ENCODE measurements around the gene ACACB.

Gene ACACB

DNA sequence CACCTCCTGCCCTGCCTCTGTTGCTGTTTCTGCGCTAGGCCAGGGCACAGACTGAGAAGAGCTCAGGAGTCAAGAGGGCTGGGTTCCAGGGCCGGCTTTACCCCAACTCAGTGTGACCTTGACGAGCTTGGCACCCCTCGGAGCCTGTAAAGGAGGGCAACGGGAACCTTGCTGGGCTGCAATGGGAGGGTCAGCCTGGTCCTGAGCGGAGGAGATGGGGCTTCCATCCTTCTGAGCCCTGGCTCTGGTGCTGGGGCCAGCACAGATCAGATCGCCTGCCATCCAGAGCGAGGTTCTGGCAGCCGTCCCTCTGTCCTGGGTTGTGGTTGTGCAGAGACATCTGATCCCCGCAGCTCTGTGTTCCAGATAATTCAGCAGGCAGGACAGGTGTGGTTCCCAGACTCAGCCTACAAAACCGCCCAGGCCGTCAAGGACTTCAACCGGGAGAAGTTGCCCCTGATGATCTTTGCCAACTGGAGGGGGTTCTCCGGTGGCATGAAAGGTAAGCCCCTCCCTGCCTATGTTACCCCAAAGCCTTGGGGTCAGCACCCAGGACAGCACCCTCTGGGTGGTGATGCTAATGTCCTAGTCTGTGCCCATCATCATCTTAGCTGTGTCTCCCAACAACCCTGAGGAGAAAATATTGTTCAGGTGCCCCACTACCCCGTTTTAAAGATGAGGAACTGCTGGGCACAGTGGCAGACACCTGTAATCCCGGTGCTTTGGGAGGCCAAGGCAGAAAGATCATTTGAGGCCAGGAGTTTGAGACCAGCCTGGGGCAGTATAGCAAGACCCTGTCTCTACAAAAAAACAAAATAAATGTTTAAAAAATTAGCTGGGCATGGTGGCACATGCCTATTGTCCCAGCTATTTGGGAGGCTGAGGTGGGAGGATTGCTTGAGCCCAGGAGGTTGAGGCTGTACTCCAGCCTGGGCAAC lies 142.5 kb downstream of the ACACB start:
- no peak for DNase-seq

DNA sequence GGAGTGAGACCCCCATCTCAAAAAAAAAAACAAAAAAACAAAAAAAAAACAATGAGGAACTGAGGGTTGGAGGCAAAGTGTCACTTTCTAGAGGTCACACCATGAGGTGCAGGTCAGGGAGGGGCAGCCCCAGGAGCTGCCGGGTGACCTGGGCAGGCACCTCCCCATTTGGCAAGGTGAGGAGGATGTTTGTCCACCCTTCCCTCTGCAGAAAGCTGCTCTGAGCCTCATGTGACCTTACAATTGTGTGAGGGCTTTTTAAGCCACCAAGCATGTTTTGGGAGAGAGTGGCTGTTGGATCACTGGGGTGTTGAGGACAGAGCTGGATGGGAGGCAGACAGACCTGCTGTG lies 143.1 kb downstream of the ACACB start:
- DNase-seq, result no peak

DNA sequence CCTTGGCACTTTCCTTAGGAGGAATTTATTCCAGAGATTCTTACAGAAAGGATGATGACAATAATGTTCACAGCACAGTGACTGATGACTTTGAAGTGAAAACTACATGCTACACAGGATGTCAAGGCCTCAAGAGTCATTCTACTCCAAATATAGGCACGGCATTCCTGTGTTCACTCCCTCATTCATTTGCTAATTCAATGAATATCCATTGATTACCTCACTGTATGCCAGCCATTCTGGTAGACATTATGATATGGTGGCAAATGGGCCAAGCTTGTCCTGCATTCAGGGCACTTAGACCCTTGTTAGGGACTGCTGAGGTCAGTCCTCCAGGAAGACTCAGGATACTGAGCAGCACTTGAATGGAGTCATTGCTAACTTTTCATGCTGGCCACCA lies 144.7 kb downstream of the ACACB start:
- DNase-seq, result no peak

DNA sequence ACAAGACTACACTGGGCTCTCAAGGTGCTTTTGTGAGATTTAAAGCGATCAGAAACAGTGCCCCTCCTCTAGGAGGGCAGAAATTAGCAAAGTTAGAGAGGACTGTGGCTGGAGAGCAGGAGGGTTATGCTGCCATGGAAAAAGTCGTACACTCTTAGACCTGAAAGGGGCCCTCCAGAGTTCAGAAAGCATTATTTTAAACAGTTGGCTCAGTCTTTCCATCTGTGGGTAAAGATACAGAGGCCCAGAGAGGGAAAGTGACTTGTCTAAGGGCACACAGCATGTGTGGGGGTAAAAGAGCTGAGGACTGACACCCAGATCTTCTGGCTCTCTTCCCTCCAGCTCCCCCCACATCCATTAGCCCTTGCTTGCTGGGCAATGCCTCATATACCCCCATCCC lies 145.6 kb downstream of the ACACB start:
- no peak for DNase-seq

DNA sequence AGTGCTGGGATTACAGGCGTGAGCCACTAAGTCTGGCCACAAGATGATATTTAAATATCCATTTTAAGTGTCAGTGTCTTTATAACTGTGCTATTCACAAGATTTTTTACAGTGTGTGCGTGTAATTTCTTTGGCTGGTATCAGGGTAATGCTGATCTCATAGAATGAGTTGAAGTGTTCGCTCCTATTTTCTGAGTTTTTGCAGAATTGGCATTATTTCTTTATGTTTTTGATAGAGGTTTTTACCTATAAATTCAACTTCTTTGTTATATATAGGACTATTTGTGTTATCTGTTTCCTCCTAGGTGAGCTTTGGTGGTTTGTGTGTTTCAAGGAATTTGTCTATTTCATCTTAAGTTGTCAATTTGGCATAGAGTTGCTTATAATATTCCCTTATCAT lies 147.1 kb downstream of the ACACB start:
- no peak for DNase-seq

DNA sequence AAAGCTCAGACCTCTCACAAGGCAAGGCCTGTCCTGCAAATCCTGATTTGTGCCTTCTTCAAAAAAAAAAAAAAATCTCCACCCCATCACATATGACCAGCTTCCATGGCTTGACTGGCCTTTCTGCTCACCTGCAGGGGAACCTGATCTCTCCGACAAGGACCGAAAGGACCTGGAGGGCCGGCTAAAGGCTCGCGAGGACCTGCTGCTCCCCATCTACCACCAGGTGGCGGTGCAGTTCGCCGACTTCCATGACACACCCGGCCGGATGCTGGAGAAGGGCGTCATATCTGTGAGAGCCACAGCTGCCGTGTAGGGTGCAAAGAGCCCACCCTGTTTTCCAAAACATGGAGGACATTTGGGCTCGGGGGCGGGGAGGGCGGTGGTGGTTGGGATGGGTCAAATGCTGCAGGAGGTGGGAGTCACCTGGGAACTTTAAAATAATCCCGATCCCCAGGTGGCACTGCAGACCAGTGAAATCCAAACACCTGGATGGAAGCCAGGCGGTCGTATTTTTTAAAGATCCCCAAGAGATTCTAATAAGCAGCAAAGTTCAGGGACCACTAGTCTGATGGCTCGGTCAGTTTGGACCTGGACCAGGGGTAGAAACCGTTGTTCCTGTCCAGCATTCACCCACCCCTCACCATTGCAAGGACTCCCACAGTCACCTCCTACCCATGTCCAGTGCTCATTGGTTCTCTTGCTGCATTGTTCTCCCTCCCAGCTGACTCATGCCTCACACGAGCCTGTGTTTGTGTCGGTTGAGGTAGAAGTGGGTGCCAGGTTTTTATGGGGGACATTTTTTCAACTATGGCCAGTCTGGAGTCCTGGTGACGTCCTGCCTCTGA lies 147.9 kb downstream of the ACACB start:
- DNase-seq, result no peak

DNA sequence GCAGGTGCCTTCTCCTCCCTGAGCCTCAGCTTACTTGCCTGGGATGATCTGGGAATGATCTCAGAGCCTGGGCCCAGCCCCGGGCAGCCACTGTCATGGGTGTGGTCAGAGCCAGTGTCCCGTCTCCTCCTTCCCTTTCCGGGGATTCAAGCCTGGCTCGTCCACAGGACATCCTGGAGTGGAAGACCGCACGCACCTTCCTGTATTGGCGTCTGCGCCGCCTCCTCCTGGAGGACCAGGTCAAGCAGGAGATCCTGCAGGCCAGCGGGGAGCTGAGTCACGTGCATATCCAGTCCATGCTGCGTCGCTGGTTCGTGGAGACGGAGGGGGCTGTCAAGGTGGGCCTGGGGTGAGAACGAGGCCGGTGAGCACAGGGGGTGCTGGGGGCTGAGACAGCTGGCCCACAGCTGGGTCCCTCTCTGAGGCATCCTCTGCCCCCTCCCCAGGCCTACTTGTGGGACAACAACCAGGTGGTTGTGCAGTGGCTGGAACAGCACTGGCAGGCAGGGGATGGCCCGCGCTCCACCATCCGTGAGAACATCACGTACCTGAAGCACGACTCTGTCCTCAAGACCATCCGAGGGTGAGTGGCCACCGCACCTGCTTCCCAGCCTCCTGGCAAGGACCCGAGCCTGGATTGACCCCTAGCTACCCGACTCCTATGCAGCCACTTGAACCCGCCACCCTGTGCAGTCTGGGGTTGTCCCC lies 148.7 kb downstream of the ACACB start:
- DNase-seq, result no peak

DNA sequence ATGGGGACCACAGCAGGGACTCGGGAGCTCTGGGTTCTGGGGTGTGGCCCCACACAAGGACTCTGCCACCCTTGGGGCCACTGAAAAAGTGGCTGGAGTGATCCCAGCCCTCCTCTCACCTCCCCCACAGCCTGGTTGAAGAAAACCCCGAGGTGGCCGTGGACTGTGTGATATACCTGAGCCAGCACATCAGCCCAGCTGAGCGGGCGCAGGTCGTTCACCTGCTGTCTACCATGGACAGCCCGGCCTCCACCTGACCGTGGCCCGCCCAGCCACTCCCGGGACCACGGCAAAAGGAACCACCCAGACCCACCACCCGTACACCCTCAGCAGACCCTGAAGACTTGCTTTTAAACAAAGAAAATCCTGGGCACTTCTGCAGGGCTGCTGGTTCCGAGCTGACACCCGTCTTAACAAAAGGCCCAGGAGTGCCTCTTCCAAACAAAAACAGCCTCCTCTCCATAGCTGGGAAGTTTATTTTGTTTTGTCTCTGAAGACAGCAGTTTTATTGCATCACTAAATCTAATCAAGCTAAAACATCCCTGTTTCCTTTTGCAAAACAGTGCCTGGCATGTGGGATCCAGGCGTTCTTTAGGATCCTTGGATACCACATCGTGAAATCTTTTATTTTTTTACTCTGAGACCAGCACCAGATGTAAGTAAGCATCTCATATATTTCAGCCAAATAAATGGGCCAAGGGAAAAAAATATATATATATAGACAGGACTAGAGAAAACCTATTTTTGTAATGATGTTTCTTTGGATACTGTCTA lies 149.9 kb downstream of the ACACB start:
- no peak for DNase-seq

DNA sequence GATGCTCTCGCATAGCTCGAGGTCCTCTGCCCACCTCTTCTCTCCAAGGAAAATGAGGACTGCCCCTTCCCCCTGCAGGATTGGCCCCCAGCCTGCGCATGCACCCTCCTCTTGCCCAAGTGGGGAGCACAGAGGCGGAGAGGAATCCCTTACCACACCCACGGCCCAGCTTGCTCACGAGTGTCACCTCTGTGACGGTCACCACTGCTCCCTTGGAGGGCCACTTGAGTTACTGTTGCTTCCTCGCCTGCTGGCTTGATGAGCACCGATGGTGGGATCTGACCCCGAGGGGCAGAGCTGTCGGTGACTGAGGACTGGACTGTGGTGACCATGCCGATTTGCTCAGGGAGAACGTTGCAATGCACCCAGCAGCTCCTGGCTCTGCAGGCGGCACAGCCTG lies 151.0 kb downstream of the ACACB start:
- no peak for DNase-seq

DNA sequence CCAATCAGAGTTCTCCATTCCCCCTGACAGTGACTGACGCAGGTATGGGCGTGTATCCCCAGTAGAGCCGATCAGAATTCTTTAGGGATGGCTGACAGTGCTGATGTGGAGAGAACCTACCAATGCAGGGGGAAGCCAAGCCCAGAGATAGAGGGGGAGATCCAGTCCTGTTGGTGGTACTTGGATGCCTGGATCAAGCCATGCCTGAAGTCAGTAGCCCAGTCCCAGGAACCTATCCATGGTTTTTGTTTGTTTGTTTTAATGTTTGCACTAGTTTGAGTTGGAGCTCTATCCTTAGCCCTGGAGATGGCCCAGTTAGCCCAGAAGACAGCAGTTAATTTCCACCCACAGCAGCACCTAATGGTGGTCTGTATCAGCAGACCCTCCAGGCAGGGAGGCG lies 152.5 kb downstream of the ACACB start:
- no peak for DNase-seq

DNA sequence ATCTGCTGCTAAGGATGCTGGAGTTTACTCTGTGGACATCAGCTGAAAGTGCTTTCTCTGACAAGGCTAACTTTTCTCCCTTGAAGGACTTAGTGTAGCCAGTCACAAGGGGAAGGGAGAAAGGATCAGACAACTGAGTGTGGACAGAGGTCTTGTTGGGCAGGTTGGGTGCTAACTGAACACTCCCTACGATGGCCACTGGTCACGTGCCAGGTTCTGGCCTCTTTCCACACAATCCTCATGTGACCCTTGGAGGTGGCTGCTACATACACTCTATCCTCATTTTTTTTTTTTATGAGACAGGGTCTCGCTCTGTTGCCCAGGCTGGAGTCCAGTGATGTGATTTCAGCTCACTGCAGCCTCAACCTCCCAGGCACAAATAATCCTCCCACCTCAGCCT lies 153.0 kb downstream of the ACACB start:
- no peak for DNase-seq

DNA sequence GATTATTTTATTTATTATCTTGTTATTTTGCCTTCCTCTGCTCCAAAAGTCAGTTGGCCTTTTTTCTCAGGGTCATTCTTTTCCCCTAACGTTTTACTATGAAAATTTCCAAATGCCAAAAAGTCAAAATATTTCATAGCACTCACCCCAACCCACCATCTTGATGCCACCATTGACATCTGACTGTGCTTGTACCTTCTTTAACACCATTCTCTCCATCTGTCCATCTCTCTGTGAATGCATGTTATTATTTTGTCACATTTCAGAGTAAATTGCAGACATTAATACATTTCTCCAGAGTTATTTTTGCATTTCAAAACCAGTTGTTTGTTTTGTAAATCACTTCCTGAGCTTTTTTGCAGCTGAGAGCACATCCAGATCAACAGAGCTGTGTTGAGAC lies 154.1 kb downstream of the ACACB start:
- no peak for DNase-seq

DNA sequence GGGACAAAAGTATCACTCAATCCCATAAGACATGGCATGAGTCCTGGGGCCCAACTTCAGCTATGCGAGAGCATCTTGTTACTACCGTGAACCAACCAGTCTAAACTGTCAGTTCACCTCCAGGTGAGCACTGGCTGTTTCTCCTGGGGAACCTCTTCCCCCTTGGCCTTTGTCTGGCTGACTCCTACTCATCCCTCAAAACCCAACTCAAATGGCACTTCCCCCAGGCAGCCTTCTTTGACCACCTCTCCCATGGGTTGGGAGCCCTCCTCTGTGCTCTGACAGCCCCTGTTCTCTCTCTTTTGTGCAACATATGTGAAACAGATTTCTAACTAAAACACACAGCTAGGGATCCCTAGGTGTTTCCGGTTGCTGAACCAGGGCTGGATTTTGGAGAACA lies 155.0 kb downstream of the ACACB start:
- no peak for DNase-seq

DNA sequence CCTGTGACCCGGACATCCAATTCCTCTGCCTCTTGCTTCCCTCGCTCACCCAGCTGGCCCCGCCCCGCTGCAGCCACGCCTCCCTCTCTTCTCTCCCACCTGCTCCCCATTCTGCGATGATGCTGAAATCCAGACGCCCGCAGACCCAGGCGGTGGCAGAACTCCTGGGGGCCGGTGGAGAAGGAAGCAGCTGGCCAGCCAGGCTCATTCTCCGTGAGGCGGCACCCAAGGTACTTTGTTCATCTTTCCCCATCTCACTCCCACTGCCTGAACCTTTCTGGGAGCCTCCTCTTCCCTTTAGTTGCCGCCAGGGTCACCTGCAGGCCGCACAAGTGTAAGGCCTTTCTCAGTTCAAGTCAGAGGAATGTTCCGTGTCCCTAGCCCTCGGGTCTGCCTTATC lies 157.0 kb downstream of the ACACB start:
- DNase-seq, result no peak

DNA sequence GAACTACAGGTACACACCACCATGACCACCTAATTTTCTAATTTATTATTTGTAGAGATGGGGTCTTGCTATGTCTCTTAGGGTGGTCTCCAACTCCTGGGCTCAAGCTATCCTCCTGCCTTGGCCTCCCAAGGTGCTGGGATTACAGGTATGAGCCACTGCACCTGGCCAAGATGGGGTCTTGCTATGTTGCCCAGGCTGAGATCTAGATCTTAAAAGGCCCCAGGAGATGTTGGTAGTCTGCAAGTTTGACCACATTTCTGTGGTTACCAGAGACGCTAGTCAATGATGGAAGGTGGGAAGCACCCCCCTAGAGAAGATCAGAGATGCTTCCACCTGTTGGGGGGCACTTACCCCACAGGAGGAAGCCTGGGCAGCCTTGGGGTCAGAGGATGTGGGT lies 158.0 kb downstream of the ACACB start:
- DNase-seq, result no peak

DNA sequence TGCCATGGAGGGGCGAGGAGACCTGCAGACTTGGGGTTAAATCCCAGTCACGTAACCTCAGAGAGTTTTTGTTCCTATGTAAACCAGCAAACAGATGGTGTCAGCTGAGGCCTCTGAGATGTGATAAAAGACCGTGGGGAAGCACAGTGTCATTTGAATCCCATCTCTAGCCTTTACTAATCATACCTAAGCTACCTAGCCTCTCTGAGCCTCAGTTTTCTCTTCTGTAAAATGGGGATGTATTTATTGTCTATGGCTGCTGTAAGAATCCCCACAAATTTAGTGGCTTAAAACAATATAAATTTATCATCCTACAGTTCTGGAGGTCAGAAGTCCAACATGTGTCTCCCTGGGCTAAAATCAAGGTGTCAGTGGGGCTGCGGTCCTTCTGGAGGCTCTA lies 158.8 kb downstream of the ACACB start:
- no peak for DNase-seq

DNA sequence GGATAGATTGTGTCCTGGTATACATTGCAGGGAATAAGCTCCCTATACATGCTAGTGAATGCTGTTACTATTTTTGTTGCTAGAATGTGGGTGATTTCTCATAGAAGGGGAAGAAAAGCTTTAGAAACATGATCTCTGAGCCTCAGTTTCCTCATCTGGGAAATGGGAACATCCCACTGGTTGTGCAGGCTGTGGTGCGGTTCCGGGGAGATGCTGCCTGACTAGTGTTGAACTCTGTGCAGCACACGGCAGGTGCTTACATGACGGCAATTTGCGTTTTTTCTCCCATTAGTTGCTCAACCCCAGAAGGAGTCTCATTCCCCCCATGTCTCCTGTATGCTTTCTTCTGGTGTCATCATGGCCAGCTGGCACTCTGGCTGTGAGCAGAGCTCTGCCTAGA lies 159.8 kb downstream of the ACACB start:
- no peak for DNase-seq

DNA sequence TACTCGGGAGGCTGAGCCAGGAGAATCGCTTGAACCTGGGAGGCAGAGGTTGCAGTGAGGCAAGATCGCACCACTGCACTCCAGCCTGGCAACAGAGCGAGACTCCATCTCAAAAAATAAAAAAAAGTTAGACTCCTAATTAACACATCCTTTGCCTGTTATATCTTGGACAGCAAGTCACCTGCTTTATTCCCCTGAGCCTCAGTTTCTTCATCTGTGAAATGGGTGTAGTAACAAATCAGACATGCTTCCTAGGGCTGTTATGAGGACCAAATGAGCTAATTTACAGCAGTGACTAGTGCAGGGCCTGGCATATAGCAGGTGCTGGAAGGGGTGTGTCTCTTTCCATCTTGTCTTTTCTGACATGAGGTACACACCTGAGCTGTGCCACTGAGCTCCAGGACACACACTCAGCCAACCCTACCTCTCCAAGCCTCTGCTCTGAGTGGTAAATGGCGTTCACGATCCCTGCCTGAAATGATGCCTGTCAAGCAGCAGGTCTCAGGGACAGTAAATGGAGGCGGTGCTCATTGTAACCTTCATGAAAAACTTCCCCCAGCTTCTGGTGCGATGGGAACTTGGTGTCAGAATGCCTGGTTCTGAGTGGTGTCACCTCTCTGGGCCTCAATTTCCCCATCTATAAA lies 161.0 kb downstream of the ACACB start:
- no peak for DNase-seq

DNA sequence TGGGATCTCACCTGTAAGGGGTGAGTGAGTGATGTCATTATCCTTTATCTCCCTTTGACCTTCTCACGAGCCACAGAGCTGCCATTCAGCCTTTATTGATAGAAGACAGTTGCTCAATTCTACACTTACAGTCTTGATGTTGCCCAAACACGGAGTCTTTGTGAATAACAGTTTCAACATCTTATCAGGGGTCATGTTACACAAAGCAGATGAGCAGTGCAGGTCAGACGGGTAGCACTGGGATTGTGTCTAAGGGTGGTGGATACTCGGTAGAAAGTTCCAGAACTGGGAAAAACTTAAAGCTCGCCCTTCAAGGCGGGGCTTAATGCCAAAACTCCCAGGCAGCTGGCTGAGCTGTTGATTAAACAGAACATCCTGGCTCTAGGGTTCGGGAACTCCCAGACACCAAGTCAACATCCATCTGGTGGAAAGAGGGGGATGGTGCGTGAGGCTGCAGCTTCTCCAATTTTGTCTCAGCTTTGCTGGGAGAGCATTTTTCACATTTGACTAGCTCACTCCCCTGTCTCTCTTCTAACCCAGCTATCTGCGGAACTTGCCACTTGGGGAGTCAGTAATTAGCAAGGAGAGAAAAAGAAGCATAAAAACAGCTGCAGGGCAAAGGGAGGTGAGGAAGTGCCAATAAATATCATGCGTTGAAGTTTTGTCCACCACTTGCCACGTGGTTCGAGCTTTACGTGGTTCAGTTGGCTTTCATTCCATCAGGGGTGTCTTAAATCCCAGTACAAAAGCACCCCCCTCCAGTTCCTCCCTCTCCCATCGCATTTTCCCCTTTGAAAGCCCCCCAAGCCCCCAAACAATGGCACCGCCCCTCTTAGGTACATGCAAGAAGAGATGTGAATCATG lies 161.7 kb downstream of the ACACB start:
- DNase-seq, result no peak

DNA sequence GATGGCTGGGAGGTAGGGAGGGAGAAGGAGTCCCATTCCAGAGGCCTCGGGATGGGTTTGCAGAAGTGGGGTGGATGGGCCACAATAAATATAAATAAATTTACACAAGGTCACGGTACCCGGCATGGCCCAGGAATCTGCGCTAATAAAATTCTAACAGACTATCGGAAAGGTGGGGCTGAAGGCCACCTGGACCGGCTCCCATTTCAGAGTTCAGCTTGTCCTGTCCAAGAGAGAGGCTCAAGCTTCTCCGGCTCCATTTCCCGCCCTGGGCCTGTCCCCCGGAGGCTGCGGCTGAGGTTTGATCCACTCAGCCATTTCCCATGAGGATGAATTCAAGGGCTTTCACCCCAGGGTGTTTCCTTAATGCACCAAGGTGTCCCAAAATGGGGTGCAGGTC lies 162.5 kb downstream of the ACACB start:
- no peak for DNase-seq

DNA sequence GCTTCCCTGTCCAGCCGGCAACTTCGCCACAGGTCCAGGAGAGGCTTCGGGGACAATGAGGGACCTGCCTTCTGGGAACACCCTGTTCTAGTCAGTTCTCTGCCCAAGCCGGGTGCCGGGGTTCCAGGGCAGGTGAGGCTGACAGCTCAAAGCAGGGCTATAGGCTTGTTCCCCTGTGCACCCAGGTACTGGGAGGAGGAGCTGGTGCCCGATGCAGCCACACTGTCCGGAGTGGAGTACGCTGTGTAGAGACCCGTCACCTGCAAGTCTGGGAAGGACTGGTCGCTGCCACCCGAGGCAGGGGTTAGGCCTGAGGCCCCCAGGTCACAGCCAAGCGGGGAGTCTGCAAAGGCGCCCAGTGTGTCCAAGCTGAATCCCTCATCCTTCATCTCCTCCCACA lies 163.1 kb downstream of the ACACB start:
- DNase-seq, result no peak
